ENCODE data around the gene EXOC3L4.

The EXOC3L4 gene

GRCh38 chr14:103088921-103089320, 5.6 kb upstream of the EXOC3L4 start:
- H3K27ac ChIP-seq = no peak overlapping the region
- DNase-seq = no peak
- no peak overlapping the region for H3K4me3 ChIP-seq (ENCODE audit: low read depth, low read length)
- H3K9me3 ChIP-seq (ENCODE audit: severe bottlenecking) = no peaks in the 10 kb centered on the region
- TF ChIP-seq CTCF (IDR thresholded peaks at IDR 0.05; ENCODE audit: low read depth, low read length) = no peak
- H3K27me3 ChIP-seq (ENCODE audit: insufficient read depth, low read depth, severe bottlenecking) = no peaks in the 10 kb centered on the region
- no peaks in the 10 kb centered on the region for H3K36me3 ChIP-seq

GRCh38 chr14:103089386-103090335, 4.9 kb upstream of the EXOC3L4 start:
- no peak for DNase-seq
- H3K9me3 ChIP-seq (ENCODE audit: severe bottlenecking) = no peaks in the 10 kb centered on the region
- H3K27ac ChIP-seq = no peak overlapping the region
- no peaks in the 10 kb centered on the region for H3K36me3 ChIP-seq
- no peak for TF ChIP-seq CTCF (IDR thresholded peaks at IDR 0.05; ENCODE audit: low read depth, low read length)
- H3K4me3 ChIP-seq (ENCODE audit: low read depth, low read length) = no peak overlapping the region
- H3K27me3 ChIP-seq (ENCODE audit: insufficient read depth, low read depth, severe bottlenecking) = no peaks in the 10 kb centered on the region

- DNase-seq = no peak
- Histone ChIP-seq H3K27ac (no peak overlapping the region), H3K4me3 (ENCODE audit: low read depth, low read length) (no peak overlapping the region), H3K9me3 (ENCODE audit: severe bottlenecking) (no peaks in the 10 kb centered on the region), H3K36me3 (no peaks in the 10 kb centered on the region), H3K27me3 (ENCODE audit: insufficient read depth, low read depth, severe bottlenecking) (no peaks in the 10 kb centered on the region)
- no peak for TF ChIP-seq CTCF (IDR thresholded peaks at IDR 0.05; ENCODE audit: low read depth, low read length)
Measured at GRCh38 chr14:103090481-103091020, 4.0 kb upstream of the EXOC3L4 start.

- peak; percentile 83 for DNase-seq
- Histone ChIP-seq H3K9me3 (ENCODE audit: severe bottlenecking) (no peaks in the 10 kb centered on the region), H3K36me3 (no peaks in the 10 kb centered on the region), H3K4me3 (ENCODE audit: low read depth, low read length) (peak overlapping the region; percentile 54), H3K27me3 (ENCODE audit: insufficient read depth, low read depth, severe bottlenecking) (no peaks in the 10 kb centered on the region), H3K27ac (peak overlapping the region; percentile 59)
- TF ChIP-seq CTCF (IDR thresholded peaks at IDR 0.05; ENCODE audit: low read depth, low read length) = peak; percentile 65
Measured at GRCh38 chr14:103091041-103091882, 3.3 kb upstream of the EXOC3L4 start.

GRCh38 chr14:103091883-103092222, 2.7 kb upstream of the EXOC3L4 start:
- no peaks in the 10 kb centered on the region for H3K9me3 ChIP-seq (ENCODE audit: severe bottlenecking)
- H3K27me3 ChIP-seq (ENCODE audit: insufficient read depth, low read depth, severe bottlenecking) = no peaks in the 10 kb centered on the region
- no peak for DNase-seq
- no peaks in the 10 kb centered on the region for H3K36me3 ChIP-seq
- H3K27ac ChIP-seq = peak overlapping the region; percentile 59
- no peak for TF ChIP-seq CTCF (IDR thresholded peaks at IDR 0.05; ENCODE audit: low read depth, low read length)
- H3K4me3 ChIP-seq (ENCODE audit: low read depth, low read length) = peak overlapping the region; percentile 54

Measured in WERI-Rb-1 (cell line).